HG03039 (cell line): ENCODE results near the gene IGSF6.
"Not testable (repeated sequence)": the region's sequence is repeated elsewhere in the genome, so short reads cannot be mapped to it uniquely, and the experiment has no call there.

Experiments
- ATAC-seq: cut with Tn5 transposase; IDR thresholded peaks from one replicate; pipeline ENCODE4 v1.9.1; 2021; ENCODE audit warnings: mild to moderate bottlenecking, moderate library complexity; ENCODE audit not compliant: unreplicated experiment

The IGSF6 gene

DNA sequence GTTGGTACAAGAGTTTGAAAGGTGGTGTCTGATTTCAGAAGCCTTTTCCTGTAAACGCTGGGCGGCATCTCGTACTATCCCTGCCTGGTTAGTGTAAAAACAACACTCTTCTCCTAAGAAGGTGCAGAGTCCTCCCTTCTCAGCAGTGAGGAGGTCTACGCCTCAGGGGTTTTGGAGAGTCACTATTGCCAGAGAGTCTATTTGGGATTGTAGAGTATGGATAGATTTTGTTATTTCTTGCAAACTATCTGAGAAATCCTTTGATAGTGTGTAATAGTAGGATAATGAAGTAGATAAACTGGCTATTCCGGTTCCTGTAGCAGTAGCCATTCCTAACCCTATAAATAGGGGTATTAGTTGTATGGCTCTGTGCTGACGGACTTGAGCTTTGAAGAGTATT lies 21.5 kb downstream of the IGSF6 start:
- ATAC-seq, result not testable (repeated sequence)

DNA sequence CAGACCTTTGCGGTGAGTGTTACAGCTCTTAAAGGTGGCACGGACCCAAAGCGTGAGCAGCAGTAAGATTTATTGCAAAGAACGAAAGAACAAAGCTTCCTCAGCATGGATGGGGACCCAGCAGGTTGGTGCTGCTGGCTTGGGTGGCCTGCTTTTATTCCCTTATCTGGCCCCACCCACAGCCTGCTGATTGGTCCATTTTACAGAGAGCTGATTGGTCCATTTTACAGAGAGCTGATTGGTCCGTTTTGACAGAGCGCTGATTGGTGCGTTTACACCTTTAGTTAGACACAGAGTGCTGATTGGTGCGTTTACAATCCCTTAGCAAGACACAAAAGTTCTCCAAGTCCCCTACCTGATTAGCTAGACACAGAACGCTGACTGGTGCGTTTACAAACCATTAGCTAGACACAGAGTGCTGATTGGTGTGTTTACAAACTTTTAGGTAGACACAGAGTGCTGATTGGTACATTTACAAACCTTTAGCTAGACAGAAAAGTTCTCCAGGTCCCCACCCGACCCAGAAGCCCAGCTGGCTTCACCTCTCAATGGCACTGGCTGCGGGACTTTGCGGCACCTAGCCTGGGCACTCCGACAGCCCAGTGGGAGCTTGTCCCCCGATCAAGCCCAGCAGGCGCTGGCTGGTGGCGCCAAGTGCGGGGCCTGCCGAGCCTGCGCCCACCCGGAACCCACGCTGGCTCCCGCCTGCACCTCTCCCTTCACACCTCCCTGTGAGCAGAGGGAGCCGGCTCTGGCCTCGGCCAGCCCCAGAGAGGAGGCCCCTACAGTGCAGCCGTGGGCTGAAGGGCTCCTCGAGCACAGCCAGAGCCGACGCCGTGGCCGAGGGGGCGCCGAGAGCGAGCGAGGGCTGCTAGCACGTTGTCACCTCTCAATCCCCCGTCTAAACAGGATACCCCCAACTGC lies 22.5 kb downstream of the IGSF6 start:
- ATAC-seq, result not testable (repeated sequence)

DNA sequence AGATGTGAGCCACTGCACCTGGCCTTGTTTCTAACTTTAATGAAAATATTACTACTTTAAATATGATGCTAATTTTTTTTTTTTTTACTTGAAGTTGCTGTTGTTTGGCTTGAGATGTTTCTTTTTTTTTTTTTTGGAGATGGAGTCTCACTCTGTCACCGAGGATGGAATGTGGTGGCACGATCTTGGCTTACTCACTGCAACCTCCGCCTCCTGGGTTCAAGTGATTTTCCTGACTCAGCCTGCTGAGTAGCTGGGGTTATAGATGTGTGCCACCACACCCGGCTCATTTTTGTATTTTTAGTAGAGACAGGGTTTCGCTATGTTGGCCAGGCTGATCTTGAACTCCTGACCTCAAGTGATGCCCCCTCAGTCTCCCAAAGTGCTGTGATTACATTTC lies 23.6 kb downstream of the IGSF6 start:
- ATAC-seq, result no peak

DNA sequence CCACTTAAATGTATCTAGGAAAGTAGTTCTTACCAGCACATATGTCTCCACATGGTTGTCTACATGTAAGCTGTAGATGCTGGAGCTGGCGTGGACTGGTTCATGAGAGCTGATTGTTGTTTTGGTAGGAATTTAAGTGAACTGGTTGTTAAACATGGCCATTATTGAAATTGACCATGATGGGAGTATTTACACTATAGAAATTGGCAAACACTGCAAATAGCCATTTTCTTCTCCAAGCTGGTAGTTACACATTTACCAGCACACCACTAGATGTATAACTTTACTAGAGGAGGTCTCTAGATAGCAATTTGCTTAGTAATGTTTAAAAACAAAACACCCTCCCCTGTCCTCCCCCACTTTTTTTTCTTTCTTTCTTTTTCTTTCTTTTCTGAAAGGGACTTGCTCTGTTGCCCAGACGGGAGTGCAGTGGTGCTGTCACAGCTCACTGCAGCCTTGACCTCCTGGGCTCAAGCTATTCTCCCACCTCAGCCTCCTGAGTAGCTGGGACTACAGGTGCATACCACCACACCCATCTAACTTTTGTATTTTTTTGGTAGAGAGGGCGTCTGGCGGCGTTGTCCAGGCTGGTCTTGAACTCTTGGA lies 24.2 kb downstream of the IGSF6 start:
- no peak for ATAC-seq

DNA sequence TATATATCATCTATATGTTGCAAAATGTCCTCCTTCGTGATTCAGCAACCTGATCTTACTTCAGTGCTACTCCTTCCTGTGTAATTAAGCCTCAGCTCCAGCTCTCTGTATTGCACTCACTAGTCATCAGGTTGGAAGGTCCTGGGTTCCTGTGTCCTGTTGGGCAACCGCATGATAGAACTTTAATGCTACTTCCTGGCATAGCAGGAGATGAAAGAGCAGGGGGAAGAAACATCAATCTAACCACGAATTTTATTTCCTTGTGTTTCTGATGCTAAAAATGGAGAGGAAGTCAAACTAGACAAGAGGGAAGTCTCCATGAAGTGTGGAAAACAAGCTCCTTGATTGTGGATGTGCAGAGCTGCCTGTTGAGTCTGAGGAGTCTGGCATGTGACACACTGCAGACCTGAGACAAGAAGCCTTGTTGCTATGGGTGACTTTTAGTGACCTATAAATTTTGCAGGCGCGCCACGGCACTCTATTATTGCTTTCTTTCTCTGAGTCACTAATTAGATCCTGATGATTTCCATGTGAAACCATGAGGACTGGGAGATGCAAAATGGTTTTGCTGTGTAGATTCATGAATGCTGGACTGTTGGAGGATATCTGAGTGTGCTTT lies 25.6 kb downstream of the IGSF6 start:
- no peak for ATAC-seq

DNA sequence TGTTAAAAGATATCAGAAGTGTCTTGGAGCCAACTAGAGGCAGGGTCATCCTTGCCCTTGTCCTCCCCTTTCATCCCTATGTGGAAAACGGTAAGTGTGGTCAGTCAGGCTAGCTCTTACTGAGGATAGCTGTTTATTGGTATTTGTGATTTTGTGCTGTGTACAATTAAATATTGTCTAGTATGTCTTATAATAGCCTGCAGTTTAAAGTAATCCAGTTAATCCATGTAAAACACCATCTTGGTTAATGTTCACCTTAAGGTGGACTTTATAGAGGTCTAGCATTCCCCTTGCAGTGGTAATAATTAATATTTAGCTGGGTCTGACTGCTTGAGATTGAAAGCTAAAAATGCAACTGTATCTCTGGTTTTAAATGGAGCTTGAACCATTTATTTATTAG lies 27.4 kb downstream of the IGSF6 start:
- no peak for ATAC-seq

DNA sequence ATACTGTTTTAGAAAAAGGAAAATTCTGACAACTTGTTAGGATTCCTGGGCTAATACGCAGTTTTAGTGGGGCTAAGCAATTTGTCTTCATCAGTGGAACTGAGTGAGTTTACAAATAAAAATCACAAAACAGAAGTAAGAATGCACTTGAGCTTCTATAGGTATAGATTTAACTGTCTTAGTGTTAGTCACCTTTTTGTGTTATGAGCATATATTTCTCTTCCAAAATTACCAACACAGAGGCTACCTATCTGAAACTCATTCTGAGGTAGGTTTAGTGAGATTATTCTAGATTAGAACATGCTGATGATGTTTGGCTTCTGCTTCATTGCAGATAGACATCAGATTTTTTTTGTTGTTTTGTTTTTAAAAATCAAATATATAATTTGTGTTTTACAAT lies 29.9 kb downstream of the IGSF6 start:
- ATAC-seq, result no peak

DNA sequence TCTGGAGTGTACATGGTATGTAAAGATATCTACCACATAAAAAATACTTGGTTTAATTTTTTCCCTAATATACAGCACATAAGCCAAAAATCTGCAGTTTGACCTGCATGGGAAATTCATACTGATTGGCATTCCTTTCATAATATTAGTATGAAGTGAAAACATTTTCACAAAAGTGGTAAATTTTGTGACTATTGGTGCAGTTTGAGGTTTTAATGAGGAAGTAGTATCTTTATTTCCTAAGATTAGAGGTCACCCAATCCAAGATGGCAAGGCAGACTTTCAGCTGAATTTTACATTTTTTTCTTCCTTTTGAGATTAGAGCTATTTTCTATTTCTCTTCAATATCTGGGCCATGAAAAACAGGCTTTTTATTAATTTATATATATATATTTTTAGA lies 31.8 kb downstream of the IGSF6 start:
- ATAC-seq, result no peak

DNA sequence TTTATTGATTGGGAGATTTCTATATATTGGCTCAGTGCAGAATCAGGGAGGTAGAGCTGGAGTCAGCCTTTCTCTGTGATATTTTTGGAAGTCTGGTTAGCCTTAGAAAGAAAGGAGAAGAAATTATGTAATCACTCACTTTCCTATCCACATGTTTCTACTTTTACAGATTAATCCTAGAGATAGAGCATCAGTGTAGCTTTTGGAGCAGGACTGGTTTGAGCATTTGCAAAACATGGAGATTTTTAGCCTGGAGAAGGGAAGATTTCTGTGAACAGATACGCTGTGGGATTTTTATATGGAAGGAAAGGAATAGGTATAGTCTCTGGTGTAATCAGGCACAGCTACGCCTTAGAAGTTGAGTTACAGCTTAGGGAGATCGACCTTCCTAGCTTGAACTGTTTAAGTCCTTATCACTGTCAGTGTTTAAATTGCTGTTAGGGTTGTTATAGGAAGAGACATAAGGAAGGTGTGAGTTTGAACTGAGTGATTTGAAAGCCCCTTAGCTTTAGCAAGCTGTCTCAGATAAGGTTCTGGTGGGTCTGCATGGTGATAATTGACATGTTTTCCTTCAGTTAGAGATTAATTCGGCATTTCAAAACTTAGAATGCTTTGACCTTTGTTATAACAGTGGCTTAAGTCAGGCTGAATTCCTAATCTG lies 32.5 kb downstream of the IGSF6 start:
- no peak for ATAC-seq

DNA sequence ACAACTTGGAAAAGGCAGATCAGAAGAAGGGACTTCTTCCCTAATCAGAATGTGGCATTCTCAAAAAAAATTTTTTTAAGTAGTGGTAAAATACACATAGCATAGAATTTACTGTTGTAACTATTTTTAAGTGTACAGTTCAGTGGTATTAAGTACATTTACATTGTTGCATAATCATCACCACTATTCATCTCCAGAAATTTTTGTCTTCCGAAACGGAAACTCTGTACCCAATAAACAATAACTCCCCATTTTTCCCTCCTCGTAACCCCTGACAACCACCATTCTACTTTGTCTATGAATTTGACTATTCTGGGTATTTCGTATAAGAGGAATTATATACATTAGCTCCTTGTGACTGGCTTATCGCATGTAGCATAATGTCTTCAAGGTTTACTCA lies 34.1 kb downstream of the IGSF6 start:
- ATAC-seq, result no peak

DNA sequence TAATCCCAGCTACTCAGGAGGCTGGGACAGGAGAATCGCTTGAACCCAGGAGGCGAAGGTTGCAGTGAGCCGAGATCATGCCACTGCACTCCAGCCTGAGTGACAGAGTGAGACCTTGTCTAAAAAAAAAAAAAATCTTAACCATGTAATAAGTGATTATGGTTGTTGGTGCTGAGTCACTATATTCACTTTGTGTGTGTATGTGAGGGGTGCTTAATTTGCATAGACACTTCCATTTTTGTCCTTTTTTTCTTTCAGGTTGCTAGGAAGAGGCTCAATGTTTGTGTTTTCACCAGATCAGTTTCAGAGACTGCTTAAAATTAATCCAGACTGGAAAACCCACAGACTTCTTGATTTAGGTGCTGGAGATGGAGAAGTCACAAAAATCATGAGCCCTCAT lies 34.8 kb downstream of the IGSF6 start:
- no peak for ATAC-seq

DNA sequence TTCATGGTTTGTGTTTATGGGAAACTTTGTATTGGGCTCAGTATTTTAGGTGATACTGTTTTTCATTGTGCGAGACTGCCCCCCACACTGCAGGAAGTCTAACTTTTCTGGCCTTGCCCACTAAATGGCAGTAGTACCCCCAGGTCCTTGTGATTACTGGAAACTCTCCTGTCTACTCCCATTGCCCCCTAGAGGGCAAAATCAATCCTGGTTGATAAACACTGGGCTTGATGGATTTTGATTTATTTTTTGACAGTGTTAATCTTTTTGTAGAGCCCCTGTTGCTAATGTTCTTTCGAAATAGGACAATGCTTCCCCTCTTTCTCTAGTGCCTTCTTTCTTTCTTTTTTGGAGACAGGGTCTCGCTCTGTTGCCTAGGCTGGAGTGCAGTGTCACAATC lies 37.5 kb downstream of the IGSF6 start:
- no peak for ATAC-seq

DNA sequence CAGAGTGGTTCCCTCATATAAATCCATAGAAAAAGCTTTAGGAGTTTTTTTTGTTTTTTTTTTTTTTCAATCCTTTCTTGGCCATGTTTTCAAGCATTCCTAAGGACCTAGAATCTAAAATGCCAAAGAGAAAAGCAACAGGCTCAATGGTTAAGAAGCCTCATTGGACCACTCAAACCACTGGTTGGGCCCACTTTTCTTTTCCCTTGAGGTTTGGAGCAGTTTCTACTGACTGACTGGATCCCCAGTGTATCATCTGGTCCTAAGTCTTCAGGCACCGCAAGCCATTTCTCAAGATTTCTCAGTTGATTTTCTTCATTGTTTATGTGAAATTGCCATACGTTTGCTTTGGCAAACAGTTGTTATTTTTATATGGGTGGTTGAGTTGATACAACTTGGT lies 38.6 kb downstream of the IGSF6 start:
- no peak for ATAC-seq

DNA sequence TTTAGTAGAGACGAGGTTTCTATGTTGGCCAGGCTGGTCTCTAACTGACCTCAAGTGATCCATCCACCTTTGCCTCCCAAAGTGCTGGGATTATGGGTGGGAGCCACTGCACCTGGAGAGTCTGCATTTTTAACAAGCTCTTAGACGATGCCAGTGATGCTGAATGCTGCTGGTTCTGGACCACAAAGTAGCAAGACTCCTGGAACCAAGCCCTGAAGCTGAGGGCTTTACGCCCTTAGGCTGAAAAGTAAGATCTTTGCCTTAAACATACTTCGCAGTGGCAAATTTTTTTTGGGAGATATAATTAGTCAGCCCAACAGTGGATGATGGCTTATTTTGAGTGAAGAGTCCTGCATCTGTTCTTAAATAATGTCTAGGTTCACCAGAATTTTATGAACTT lies 39.0 kb downstream of the IGSF6 start:
- ATAC-seq, result no peak

DNA sequence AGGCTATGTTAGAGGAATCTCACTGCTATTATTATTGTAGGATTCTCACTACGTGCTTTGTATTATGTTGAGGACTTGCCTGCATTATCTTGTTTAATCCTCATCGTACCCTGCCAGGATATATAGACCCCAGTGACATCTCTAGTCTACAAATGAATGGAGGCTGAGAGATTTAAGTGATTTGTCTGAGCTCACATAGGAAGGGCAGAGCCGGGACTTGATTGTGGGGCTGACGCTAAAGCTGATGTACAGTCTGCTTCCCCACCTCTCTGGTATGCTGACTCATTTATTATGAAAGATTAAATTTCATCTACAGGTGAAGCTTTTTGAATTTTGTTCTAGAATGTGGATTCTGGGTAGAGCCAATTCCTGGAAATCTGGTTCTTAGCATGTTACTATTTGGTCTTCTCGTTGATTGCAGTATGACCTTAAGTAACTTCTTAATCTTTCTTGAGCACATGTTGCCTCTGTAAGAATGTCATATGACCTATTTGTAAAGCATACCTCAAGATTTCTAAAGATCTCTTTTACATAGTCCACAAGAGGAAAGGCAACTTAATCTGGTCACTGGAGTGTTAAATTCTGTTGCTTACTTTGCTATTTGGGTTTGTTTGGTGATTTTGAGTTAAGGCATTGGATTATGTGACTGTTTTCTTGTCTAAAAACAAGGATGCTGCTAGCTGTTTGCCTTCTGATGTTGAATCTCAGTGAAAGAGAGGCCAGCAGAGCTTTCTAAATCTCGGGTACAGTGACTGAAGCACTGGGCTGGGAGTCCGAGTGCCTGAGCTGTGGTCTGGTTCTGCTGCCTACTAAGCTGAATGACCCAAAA lies 40.6 kb downstream of the IGSF6 start:
- ATAC-seq, result no peak

DNA sequence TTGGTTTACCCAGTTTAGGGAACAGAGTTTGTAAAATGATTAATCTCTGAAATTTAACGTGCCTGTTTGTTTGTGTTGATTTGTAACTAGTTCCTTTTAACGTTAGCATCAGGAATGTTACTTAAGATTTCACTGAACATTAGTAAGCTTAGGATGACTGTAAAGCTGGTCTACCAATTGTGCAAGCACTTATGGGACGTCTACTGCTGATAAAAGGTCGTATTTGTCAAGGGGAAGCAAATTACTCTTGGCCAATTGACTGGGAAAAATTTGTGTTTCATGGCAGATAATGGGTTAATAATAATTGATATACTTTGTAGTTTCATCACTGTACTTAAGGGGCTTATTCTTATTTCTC lies 41.2 kb downstream of the IGSF6 start:
- no peak for ATAC-seq

DNA sequence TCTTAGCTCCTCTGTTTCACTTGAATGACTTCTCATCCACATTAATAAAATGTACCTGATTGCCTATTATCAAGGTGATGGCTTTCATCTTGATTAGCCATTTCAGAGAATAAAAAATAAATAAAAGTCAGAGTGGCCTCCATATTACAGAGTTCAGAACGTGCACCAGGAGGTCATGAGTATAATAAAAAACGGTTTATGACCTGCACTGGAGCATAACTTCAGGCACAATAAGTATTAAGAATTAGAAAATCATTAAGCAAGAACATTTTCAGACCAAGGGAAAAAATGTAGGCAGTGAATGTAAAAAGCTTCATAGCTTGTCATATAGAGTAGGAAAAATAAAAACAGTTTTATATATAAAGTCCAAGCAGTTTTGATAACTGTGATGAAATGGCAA lies 41.6 kb downstream of the IGSF6 start:
- ATAC-seq, result no peak

DNA sequence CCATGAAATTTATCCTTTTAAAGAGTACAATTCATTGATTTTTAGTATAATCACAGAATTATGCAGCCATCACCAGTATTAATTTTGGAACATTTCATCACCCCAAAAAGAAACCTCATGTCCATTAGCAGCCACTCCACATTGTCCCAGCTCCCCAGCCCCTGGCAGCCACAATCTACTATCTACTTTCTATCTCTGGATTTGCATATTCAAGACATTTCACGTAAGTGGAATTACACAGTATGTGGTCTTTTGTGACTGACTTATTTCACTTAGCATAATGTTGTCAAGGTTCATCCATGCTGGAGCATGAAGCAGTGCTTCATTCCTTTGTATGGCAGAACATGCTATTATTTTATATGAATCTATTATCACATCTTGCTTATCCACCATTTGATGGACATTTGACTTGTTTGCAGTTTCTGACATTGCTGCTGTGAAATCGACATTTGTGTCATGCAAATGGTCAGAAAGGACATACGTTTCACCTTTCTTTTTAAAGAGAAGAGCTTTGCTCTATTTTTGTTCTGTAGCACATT lies 42.3 kb downstream of the IGSF6 start:
- ATAC-seq, result no peak

DNA sequence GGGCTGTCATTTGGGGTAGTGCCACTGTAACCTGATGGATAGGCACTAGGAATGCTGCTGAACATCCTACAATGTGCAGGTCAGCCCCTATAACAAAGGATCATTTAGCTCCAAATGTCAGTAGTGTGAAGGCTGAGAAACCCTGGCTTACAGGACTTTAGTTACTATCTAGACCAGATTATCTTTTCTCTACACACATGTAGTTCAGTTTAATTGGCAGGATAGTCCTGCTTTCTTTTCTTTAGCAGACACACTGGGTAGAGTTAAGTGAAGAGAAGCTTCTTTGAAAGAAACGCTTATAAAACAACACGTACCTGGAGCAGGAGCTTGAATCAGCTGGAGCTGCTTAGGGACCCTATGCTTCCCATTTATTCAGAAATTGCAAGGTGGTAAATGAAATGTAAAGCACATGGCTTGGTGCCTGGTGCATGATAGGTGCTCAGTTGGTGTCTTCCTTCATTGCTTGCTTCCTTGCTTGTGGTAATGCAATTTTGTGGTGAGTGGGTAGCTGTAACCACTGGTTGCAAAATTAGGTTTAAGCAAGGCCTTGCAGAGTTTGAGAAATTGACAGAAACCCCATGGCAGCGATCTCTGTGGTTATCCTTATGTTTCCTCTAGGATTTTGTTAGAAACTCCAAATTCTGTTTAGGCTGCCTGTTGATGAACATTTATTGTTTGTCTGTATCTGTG lies 43.6 kb downstream of the IGSF6 start:
- no peak for ATAC-seq

DNA sequence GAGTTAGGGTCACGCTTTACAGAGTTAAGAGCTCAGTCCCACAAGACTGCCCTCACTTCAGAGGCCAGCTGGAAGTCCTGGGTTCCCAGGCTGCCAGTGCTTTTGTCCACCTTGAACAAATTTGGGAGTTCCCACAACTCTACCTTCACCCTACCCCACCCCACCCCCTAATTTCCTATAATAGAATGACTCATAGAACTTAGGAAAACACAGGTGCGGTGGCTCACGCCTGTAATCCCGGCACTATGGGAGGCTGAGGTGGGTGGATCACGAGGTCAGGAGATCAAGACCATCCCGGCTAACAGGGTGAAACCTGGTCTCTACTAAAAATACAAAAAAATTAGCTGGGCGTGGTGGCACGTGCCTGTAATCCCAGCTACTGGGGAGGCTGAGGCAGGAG lies 46.6 kb downstream of the IGSF6 start:
- not testable (repeated sequence) for ATAC-seq
